Measurements from ENCODE around the gene TSPEAR. TPM values are rescaled to one million over a fixed set of nuclear protein-coding genes. Genes with fewer than 3 reads are reported as not detected.

TSPEAR gene
- total RNA-seq, 1 donor = not detected

GRCh38 chr21:44626673-44627143, 84.7 kb downstream of the TSPEAR start, which contains the start of gene KRTAP10-9:
Gene KRTAP10-9 (plus strand): TSS chr21:44627093. CDS start chr21:44627172, 79 bp downstream.
- TF ChIP-seq CTCF (IDR thresholded peaks at IDR 0.05; ENCODE audit: insufficient read depth, low read length) = no peak
- no peak within 1 kb of the TSS for H3K4me3 ChIP-seq (ENCODE audit: low read depth, low read length)
- no peak for DNase-seq (ENCODE audit: low read depth)

- no peak for TF ChIP-seq CTCF (IDR thresholded peaks at IDR 0.05; ENCODE audit: insufficient read depth, low read length)
- no peak overlapping the region for H3K4me3 ChIP-seq (ENCODE audit: low read depth, low read length)
- DNase-seq (ENCODE audit: low read depth) = no peak
Measured at GRCh38 chr21:44626262-44626661, 85.1 kb downstream of the TSPEAR start.

- H3K4me3 ChIP-seq (ENCODE audit: low read depth, low read length) = no peak overlapping the region
- no peak for TF ChIP-seq CTCF (IDR thresholded peaks at IDR 0.05; ENCODE audit: insufficient read depth, low read length)
- no peak for DNase-seq (ENCODE audit: low read depth)
Measured at GRCh38 chr21:44625756-44626155, 85.6 kb downstream of the TSPEAR start.

- no peak overlapping the region for H3K4me3 ChIP-seq (ENCODE audit: low read depth, low read length)
- DNase-seq (ENCODE audit: low read depth) = no peak
- no peak for TF ChIP-seq CTCF (IDR thresholded peaks at IDR 0.05; ENCODE audit: insufficient read depth, low read length)
Measured at GRCh38 chr21:44623575-44623974, 87.8 kb downstream of the TSPEAR start.

GRCh38 chr21:44619886-44620285, 91.5 kb downstream of the TSPEAR start:
- DNase-seq (ENCODE audit: low read depth) = no peak
- H3K4me3 ChIP-seq (ENCODE audit: low read depth, low read length) = no peak overlapping the region
- no peak for TF ChIP-seq CTCF (IDR thresholded peaks at IDR 0.05; ENCODE audit: insufficient read depth, low read length)

- no peak overlapping the region for H3K4me3 ChIP-seq (ENCODE audit: low read depth, low read length)
- DNase-seq (ENCODE audit: low read depth) = no peak
- no peak for TF ChIP-seq CTCF (IDR thresholded peaks at IDR 0.05; ENCODE audit: insufficient read depth, low read length)
Measured at GRCh38 chr21:44618909-44619308, 92.5 kb downstream of the TSPEAR start.

- peak; percentile 6 for DNase-seq (ENCODE audit: low read depth)
- peak; percentile 23 for TF ChIP-seq CTCF (IDR thresholded peaks at IDR 0.05; ENCODE audit: insufficient read depth, low read length)
- no peak overlapping the region for H3K4me3 ChIP-seq (ENCODE audit: low read depth, low read length)
Measured at GRCh38 chr21:44618504-44618903, 92.9 kb downstream of the TSPEAR start.
